Activated CD4-positive, alpha-beta T cell treated with anti-CD3 and anti-CD28 coated beads, Interleukin-2, amount 50 U/mL, for 16 hours (primary cell): ENCODE data around the gene HNRNPU.

Source experiments
- DNase-seq: peaks from one replicate; pipeline ENCODE4 v3.0.0-alpha.2; 2020

Gene HNRNPU

GRCh38 chr1:244864253-244865027, at the start of gene HNRNPU:
Gene HNRNPU (minus strand): TSS chr1:244864543. CDS start chr1:244864307, 236 bp downstream.
- peak; percentile 96 for DNase-seq

GRCh38 chr1:244913806-244914205, 49.5 kb upstream of the HNRNPU start:
- DNase-seq: no peak

- DNase-seq: no peak
Measured at GRCh38 chr1:244904119-244904518, 39.8 kb upstream of the HNRNPU start.

GRCh38 chr1:244901400-244902015, 37.2 kb upstream of the HNRNPU start:
- DNase-seq: no peak

- DNase-seq: no peak
Measured at GRCh38 chr1:244897476-244898254, 33.3 kb upstream of the HNRNPU start.

- DNase-seq: no peak
Measured at GRCh38 chr1:244896550-244896949, 32.2 kb upstream of the HNRNPU start.

GRCh38 chr1:244893836-244894235, 29.5 kb upstream of the HNRNPU start:
- no peak for DNase-seq

GRCh38 chr1:244887281-244887680, 22.9 kb upstream of the HNRNPU start:
- DNase-seq: no peak

- no peak for DNase-seq
Measured at GRCh38 chr1:244881552-244882280, 17.4 kb upstream of the HNRNPU start.

- DNase-seq: no peak
Measured at GRCh38 chr1:244878681-244879080, 14.3 kb upstream of the HNRNPU start.

- no peak for DNase-seq
Measured at GRCh38 chr1:244876228-244876910, 12.0 kb upstream of the HNRNPU start.

GRCh38 chr1:244874974-244875579, 10.7 kb upstream of the HNRNPU start:
- DNase-seq: no peak

GRCh38 chr1:244869950-244870349, 5.6 kb upstream of the HNRNPU start:
- no peak for DNase-seq

GRCh38 chr1:244869364-244869827, 5.1 kb upstream of the HNRNPU start:
- no peak for DNase-seq

GRCh38 chr1:244868484-244869363, 4.4 kb upstream of the HNRNPU start:
- DNase-seq: no peak

- no peak for DNase-seq
Measured at GRCh38 chr1:244866355-244866754, 2.0 kb upstream of the HNRNPU start.

GRCh38 chr1:244865820-244866219, 1.5 kb upstream of the HNRNPU start:
- DNase-seq: no peak

GRCh38 chr1:244865028-244865371, 657 bp upstream of the HNRNPU start:
- DNase-seq: peak; percentile 30

- no peak for DNase-seq
Measured at GRCh38 chr1:244863491-244864252, 671 bp downstream of the HNRNPU start.
